WERI-Rb-1 (cell line): Measurements from ENCODE around the gene PACRG.

ENCODE experiments used
- DNase-seq: peaks from one replicate; pipeline ENCODE4 v3.0.0-alpha.2; 2020
- H3K27ac ChIP-seq: fragments of 250-450 bp; sonication (Bioruptor Pico); 2 replicates; pipeline ENCODE4 v1.5.1; 2020; ENCODE audit warnings: mild to moderate bottlenecking, moderate library complexity
- H3K27me3 ChIP-seq: fragments of 250-450 bp; sonication (Bioruptor Pico); 2 replicates; pipeline ENCODE4 v1.5.1; 2021; ENCODE audit warnings: mild to moderate bottlenecking, low read depth, moderate library complexity; ENCODE audit not compliant: insufficient read depth, severe bottlenecking
- H3K36me3 ChIP-seq: fragments of 250-450 bp; sonication (Bioruptor Pico); 2 replicates; pipeline ENCODE4 v1.5.1; 2020; ENCODE audit warnings: mild to moderate bottlenecking, moderate library complexity
- H3K4me3 ChIP-seq: 2 replicates; pipeline ENCODE4 v1.5.1; 2011; ENCODE audit warnings: low read depth, mild to moderate bottlenecking, control low read depth, low read length
- H3K9me3 ChIP-seq: fragments of 250-450 bp; sonication (Bioruptor Pico); 2 replicates; pipeline ENCODE4 v1.5.1; 2021; ENCODE audit warnings: mild to moderate bottlenecking, moderate library complexity; ENCODE audit not compliant: severe bottlenecking
- CTCF ChIP-seq: IDR thresholded peaks from 2 replicates; pipeline ENCODE4 v1.5.1; 2011; ENCODE audit warnings: low read depth, mild to moderate bottlenecking, control low read depth, inconsistent platforms, low read length

PACRG gene

GRCh38 chr6:162904069-162904663 lies 176.4 kb downstream of the PACRG start:
- no peak for DNase-seq
- TF ChIP-seq CTCF: no peak
- H3K4me3 ChIP-seq: no peak overlapping the region
- H3K27me3 ChIP-seq: no peaks in the 10 kb centered on the region
- no peaks in the 10 kb centered on the region for H3K9me3 ChIP-seq
- no peak overlapping the region for H3K27ac ChIP-seq
- no peaks in the 10 kb centered on the region for H3K36me3 ChIP-seq

- no peak for TF ChIP-seq CTCF
- H3K4me3 ChIP-seq: no peak overlapping the region
- no peaks in the 10 kb centered on the region for H3K36me3 ChIP-seq
- no peaks in the 10 kb centered on the region for H3K9me3 ChIP-seq
- no peaks in the 10 kb centered on the region for H3K27me3 ChIP-seq
- no peak for DNase-seq
- no peak overlapping the region for H3K27ac ChIP-seq
Measured at GRCh38 chr6:162906479-162906878, 178.7 kb downstream of the PACRG start.

GRCh38 chr6:162907876-162908481 lies 180.2 kb downstream of the PACRG start:
- no peak overlapping the region for H3K4me3 ChIP-seq
- H3K9me3 ChIP-seq: no peaks in the 10 kb centered on the region
- no peaks in the 10 kb centered on the region for H3K36me3 ChIP-seq
- no peak for TF ChIP-seq CTCF
- H3K27me3 ChIP-seq: no peaks in the 10 kb centered on the region
- DNase-seq: no peak
- H3K27ac ChIP-seq: no peak overlapping the region

- no peak for TF ChIP-seq CTCF
Measured at GRCh38 chr6:162913206-162913605, 185.4 kb downstream of the PACRG start.

GRCh38 chr6:162917506-162917905 lies 189.7 kb downstream of the PACRG start:
- TF ChIP-seq CTCF: no peak
- no peaks in the 10 kb centered on the region for H3K9me3 ChIP-seq
- H3K27me3 ChIP-seq: no peaks in the 10 kb centered on the region
- H3K27ac ChIP-seq: no peak overlapping the region
- no peak overlapping the region for H3K4me3 ChIP-seq
- no peaks in the 10 kb centered on the region for H3K36me3 ChIP-seq
- no peak for DNase-seq

More at GRCh38 chr6:162913206-162913605, 185.4 kb downstream of the PACRG start:
- no peaks in the 10 kb centered on the region for H3K9me3 ChIP-seq
- no peak for DNase-seq
- no peak overlapping the region for H3K4me3 ChIP-seq
- no peak overlapping the region for H3K27ac ChIP-seq
- H3K36me3 ChIP-seq: no peaks in the 10 kb centered on the region
- H3K27me3 ChIP-seq: no peaks in the 10 kb centered on the region

GRCh38 chr6:162921062-162921461 lies 193.3 kb downstream of the PACRG start:
- TF ChIP-seq CTCF: peak; percentile 18; the same call in 1 of the 2 replicates
- H3K4me3 ChIP-seq: no peak overlapping the region
- peak; percentile 77 for DNase-seq

More at GRCh38 chr6:162921062-162921461, 193.3 kb downstream of the PACRG start:
- Histone ChIP-seq H3K9me3 (no peaks in the 10 kb centered on the region), H3K36me3 (no peaks in the 10 kb centered on the region), H3K27ac (no peak overlapping the region), H3K27me3 (no peaks in the 10 kb centered on the region)
